Measurements from ENCODE around the gene WNT8B.

Gene WNT8B

DNA sequence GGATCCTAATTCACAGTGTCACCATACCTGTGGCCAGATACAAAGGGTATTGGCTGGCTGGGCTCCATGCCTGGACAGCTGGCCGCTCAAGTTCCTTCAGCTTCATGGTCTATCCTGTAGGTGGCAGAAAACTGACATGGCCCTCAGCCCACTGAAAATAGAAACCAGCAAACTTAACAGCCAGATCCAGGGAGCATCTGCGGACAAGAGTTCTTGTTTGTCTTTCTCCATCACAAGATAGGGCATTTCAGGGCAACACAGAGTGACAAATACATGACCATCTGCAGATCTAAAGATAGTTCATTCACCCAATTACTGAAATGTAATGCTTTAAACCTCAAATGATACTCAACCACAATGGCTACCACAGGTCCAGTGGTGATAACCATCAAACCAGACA, 54.0 kb downstream of the WNT8B start:
- H3K4me2 ChIP-seq = peak overlapping the region; percentile 39
- no peak overlapping the region for H2AFZ ChIP-seq (ENCODE audit: low read depth)
- no peaks in the 10 kb centered on the region for H3K27me3 ChIP-seq (ENCODE audit: insufficient read depth, low read depth)
- no peak overlapping the region for H3K9ac ChIP-seq
- TF ChIP-seq CTCF (conservative IDR thresholded peaks at IDR 0.05; ENCODE audit: low read depth, low read length) = peak; percentile 70
- peak overlapping the region; percentile 39; the same call in 1 of the 2 replicates for H3K27ac ChIP-seq
- H3K36me3 ChIP-seq (ENCODE audit: insufficient read depth) = no peaks in the 10 kb centered on the region
- H3K4me1 ChIP-seq (ENCODE audit: low read depth, poor library complexity, severe bottlenecking) = peaks cover 54% of the 10 kb centered on the region
- no peaks in the 10 kb centered on the region for H3K79me2 ChIP-seq (ENCODE audit: insufficient read depth, low read depth)
- H4K20me1 ChIP-seq (ENCODE audit: insufficient read depth) = no peaks in the 10 kb centered on the region
- H3K4me3 ChIP-seq (IDR thresholded peaks at IDR 0.05; ENCODE audit: insufficient read depth, low read depth, low read length) = no peak overlapping the region

DNA sequence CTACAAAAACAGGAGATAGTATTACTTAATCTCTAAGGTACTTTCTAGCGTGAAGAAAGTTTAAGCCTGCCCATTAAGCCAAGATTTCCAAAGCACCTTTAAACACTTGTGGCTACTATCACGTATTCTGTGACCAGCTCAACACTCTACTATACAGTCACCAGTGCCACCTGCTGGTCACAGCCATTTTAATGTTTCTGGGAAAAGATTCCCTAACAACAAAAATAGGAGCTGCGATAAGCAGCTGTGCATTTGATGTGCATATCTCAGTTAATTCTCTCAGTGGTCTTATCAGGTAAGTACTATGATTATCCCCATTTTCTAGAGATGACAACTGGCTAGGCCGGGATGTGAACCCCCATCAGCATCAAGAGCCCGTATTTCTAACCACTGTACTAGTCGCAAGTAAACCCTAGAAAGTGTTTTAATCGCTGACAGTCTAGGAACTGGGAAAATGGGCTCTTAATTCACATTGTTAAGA, 56.0 kb downstream of the WNT8B start:
- Histone ChIP-seq H3K4me3 (IDR thresholded peaks at IDR 0.05; ENCODE audit: insufficient read depth, low read depth, low read length) (no peak overlapping the region), H3K4me2 (no peak overlapping the region; the same call in 1 of the 2 replicates), H3K27ac (no peak overlapping the region), H3K79me2 (ENCODE audit: insufficient read depth, low read depth) (no peaks in the 10 kb centered on the region), H2AFZ (ENCODE audit: low read depth) (no peak overlapping the region), H3K9ac (no peak overlapping the region), H3K4me1 (ENCODE audit: low read depth, poor library complexity, severe bottlenecking) (peaks cover 40% of the 10 kb centered on the region), H3K27me3 (ENCODE audit: insufficient read depth, low read depth) (no peaks in the 10 kb centered on the region), H3K36me3 (ENCODE audit: insufficient read depth) (no peaks in the 10 kb centered on the region), H4K20me1 (ENCODE audit: insufficient read depth) (no peaks in the 10 kb centered on the region)
- TF ChIP-seq CTCF (conservative IDR thresholded peaks at IDR 0.05; ENCODE audit: low read depth, low read length) = peak; percentile 86

- Histone ChIP-seq H3K4me3 (IDR thresholded peaks at IDR 0.05; ENCODE audit: insufficient read depth, low read depth, low read length) (no peak within 1 kb of the TSS), H3K79me2 (ENCODE audit: insufficient read depth, low read depth) (no peaks in the 10 kb centered on the region), H3K27ac (no peak within 1 kb of the TSS), H2AFZ (ENCODE audit: low read depth) (no peak within 1 kb of the TSS), H3K36me3 (ENCODE audit: insufficient read depth) (no peaks in the 10 kb centered on the region), H3K4me2 (no peak within 1 kb of the TSS; the same call in 1 of the 2 replicates), H4K20me1 (ENCODE audit: insufficient read depth) (no peaks in the 10 kb centered on the region), H3K9ac (no peak within 1 kb of the TSS), H3K27me3 (ENCODE audit: insufficient read depth, low read depth) (no peaks in the 10 kb centered on the region), H3K4me1 (ENCODE audit: low read depth, poor library complexity, severe bottlenecking) (peaks cover 40% of the 10 kb centered on the region)
- no peak for TF ChIP-seq CTCF (conservative IDR thresholded peaks at IDR 0.05; ENCODE audit: low read depth, low read length)
These were observed 56.7 kb downstream of the WNT8B start, which contains the start of gene SEC31B for GRCh38 chr10:100519311-100520051. SEC31B (minus strand) TSS chr10:100519861; CDS start chr10:100516952, 2,909 bp downstream.

DNA sequence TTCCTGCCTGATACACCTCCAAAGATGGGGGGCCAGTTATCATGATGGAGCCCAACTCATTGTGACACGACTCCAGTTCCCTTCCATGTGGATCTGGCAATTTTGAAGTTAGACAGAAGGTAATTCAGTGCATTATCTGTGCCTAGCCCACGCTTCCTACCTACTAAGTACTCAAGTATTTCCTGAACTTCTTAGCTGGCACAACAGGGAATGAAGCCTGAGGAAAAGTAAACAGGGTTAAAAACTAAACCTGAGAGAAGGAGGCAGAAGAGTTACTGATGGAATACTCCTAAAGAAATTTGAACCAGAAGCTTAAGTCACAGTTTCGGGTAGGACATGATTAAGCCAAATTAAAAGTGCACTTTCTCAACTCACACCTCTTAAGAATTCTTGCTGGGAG, 58.0 kb downstream of the WNT8B start:
- Histone ChIP-seq H3K4me1 (ENCODE audit: low read depth, poor library complexity, severe bottlenecking) (peaks cover 31% of the 10 kb centered on the region), H3K4me2 (no peak overlapping the region), H3K4me3 (IDR thresholded peaks at IDR 0.05; ENCODE audit: insufficient read depth, low read depth, low read length) (no peak overlapping the region), H3K36me3 (ENCODE audit: insufficient read depth) (no peaks in the 10 kb centered on the region), H3K79me2 (ENCODE audit: insufficient read depth, low read depth) (no peaks in the 10 kb centered on the region), H3K27ac (no peak overlapping the region), H3K27me3 (ENCODE audit: insufficient read depth, low read depth) (no peaks in the 10 kb centered on the region), H3K9ac (no peak overlapping the region), H4K20me1 (ENCODE audit: insufficient read depth) (no peaks in the 10 kb centered on the region), H2AFZ (ENCODE audit: low read depth) (no peak overlapping the region)
- TF ChIP-seq CTCF (conservative IDR thresholded peaks at IDR 0.05; ENCODE audit: low read depth, low read length) = no peak

Data from KMS-11 (cell line).